ELR (cell line): ENCODE results near the gene RAP1B.
"Not testable (repeated sequence)": the region's sequence is repeated elsewhere in the genome, so short reads cannot be mapped to it uniquely, and the experiment has no call there.

Experiments
- DNase-seq: peaks from one replicate; pipeline ENCODE4 v3.0.0-alpha.2; 2015; ENCODE audit warnings: low read depth

RAP1B gene

GRCh38 chr12:68636268-68636667 lies 25.6 kb downstream of the RAP1B start:
- peak; percentile 47 for DNase-seq

DNA sequence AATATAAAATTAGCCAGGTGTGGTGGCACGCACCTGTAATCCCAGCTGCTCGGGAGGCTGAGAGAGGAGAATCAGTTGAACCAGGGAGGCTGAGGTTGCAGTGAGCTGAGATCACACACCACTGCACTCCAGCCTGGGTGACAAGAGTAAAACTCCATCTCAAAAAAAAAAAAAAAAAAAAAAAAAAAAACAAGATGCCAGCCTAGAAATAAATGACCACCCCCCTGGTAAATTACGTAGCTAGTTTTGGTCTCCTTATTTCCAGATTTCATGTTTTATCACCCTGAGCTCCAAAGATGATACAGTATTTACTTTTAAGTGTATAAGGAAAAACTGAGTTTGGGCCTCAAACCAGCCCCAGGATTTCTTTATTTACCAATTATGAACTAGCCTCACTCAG lies 26.7 kb downstream of the RAP1B start:
- not testable (repeated sequence) for DNase-seq

GRCh38 chr12:68638171-68638570 lies 27.5 kb downstream of the RAP1B start:
- no peak for DNase-seq

- no peak for DNase-seq
Observed at GRCh38 chr12:68638721-68639395, 28.2 kb downstream of the RAP1B start.

- no peak for DNase-seq
Observed at GRCh38 chr12:68639396-68639767, 28.7 kb downstream of the RAP1B start.

DNA sequence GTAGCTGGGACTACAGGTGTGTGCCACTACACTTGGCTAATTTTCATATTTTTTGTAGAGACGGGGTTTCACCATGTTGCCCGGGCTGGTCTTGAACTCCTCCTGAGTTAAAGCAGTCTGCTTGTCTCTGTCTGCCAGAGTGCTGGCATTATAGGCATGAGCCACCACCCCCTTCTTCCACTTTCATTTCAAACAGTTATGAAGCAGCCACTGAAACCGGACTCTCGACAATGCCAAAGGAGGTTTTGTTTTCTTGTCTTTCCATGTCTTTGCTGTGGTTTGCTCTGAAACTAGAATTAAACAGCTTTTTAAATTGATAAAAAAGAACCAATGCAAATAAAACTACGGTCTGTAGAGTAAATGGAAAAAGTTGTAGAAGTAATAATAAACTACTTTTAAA lies 30.4 kb downstream of the RAP1B start:
- DNase-seq, result no peak

DNA sequence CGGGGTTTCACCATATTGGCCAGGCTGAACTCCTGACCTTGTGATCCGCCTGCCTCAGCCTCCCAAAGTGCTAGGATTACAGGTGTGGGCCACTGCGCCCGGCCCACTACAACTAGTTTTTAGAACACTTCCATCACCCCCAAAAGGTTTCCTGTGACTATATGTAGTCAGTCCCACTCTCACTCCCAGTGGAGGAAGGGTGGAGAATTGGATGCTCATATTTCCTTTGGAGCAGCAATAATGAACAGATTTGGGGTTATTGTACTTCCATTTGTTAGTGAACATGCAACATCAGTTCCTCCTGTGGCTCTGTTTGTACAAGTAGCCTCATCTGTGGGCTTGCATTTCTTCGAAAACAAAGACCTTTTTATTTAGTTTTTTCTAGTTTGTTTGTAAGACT lies 35.8 kb downstream of the RAP1B start:
- DNase-seq, result no peak

GRCh38 chr12:68647507-68647906 lies 36.8 kb downstream of the RAP1B start:
- no peak for DNase-seq

- DNase-seq, result no peak
Observed at GRCh38 chr12:68648179-68648578, 37.5 kb downstream of the RAP1B start.

GRCh38 chr12:68665016-68665569 lies 54.4 kb downstream of the RAP1B start:
- peak; percentile 7 for DNase-seq

DNA sequence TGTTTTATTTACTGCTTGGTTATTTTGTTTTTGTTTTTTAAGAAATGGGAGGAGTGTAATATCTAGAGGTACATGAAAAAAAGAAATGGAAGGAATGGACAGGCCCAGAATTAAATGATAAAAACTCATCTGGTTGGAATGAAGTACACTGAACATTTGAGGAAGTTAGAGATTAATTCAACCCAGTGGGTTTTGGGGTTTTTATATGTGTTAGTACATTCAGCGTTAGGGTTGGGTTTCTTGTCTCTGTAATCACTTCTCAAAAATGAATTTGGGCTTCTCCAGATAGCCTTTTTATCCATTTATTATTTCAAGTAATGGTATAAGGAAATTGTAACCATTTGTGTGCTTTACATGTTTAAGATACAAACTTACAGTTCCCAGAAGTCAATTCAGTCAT lies 56.6 kb downstream of the RAP1B start:
- no peak for DNase-seq

- DNase-seq, result no peak
Observed at GRCh38 chr12:68667896-68668295, 57.2 kb downstream of the RAP1B start.

DNA sequence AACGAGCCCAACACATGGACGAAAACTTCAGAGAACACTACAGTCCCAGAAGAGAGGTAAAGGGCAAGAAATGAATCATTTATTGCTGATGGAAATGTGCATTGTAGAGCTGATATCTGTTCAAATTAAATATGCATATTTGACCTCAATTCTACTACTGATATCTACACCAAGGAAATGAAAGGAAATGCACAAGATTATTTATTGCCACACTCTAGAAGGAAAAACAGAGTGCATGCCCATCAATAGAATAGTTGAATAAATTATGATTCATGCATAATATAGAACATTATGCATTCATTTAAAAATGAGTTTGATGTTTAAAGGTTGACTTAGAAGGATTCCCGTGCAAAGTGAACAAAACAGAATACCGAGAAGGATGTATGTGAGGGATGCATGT lies 60.5 kb downstream of the RAP1B start:
- no peak for DNase-seq

DNA sequence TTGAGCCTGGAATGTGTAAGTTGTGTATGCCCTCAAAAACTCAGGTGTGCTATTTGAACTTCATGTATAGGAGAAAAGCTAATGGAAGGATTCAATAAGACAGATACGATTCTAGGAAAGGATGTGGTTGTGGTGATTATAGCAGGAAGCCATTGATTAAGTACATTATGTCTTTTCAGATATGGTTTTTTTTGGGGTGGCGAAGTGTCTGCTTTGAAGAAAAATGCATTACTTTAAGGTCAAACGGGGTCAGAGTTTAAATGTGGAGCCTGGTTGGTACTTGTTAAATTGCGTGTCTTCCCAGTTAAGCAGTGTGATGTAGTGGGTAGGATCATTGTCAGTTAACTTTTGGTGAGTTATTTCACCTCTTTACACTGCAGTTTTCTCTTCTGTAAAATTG lies 63.1 kb downstream of the RAP1B start:
- DNase-seq, result no peak

DNA sequence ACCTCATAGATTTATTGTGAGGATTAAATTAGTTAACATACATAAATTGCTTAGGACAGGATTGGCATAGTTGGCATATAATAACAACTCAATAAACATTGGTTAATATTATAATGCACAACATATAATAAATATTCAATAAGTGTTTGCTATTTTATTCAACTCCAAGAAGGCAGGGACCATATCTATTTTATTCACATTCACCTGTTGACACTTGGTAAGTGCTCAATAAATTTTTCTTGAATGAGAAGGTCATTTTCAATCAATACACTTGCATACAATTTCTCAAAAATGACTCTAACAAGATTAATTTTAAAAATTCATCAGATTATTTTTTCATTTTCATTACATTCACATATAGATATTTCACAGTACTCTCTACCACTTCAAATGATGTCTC lies 63.7 kb downstream of the RAP1B start:
- DNase-seq, result no peak

DNA sequence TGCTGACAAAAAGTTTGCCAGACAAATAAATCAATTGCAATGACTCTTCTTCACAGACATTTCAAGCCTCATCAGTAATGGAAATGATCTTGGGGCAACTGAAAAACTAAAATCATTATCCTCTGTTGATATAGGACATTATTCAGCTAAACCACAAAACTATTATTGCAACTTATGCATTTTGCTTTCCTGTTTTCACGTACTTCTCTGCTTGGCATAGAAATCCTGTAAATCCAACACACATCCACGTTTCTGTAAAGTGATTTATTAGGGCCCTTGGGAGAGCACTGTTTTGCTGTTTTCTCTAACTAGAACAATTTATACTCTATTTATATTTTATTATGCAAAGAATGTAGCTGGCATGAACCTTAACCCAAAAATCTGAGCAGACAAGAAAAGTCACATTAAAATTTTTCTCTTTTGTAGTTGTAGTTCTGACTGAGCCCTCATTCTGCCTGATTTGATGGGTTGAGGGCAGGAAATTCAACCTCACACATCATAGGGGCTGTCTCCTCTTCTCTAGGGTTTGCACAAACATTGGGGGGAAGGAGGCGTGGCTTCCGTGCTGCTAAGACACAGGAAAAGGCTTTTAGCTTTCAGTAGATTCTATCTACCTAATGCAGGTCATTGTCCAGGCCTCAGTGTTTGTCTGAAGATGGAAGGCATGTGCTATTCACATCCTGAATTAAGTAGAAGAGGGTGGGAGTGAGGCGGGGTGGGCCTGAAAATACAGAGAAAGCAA lies 64.6 kb downstream of the RAP1B start:
- no peak for DNase-seq

DNA sequence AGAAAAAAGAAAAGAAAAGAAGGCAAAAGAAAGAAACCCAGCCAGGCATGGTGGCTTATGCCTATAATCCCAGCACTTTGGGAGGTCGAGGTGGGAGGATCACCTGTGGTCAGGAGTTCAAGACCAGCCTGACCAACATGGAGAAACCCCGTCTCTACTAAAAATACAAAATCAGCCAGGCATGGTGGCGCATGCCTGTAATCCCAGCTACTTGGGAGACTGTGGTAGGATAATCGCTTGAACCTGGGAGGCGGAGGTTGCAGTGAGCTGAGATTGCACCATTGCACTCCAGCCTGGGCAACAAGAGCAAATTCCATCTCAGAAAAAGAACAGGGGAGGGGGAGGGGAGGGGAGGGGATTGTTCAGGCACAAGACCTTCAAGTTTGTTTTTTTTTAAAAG lies 66.2 kb downstream of the RAP1B start:
- DNase-seq, result not testable (repeated sequence)

DNA sequence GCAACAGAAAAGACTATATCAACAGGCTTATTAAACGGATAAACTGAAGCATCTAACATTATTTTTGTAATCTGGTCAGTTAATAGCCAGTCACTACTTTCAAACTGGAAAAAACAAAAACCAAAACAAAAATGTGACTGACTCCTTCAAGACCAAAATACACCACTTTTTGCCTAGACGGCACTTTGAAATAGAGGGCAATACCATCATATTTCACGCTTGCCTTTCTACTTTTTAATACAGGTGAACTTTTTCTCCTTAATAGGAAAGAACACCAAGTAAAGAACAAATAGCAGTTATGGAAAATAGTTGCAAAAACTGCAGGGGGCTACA lies 75.5 kb downstream of the RAP1B start:
- no peak for DNase-seq

DNA sequence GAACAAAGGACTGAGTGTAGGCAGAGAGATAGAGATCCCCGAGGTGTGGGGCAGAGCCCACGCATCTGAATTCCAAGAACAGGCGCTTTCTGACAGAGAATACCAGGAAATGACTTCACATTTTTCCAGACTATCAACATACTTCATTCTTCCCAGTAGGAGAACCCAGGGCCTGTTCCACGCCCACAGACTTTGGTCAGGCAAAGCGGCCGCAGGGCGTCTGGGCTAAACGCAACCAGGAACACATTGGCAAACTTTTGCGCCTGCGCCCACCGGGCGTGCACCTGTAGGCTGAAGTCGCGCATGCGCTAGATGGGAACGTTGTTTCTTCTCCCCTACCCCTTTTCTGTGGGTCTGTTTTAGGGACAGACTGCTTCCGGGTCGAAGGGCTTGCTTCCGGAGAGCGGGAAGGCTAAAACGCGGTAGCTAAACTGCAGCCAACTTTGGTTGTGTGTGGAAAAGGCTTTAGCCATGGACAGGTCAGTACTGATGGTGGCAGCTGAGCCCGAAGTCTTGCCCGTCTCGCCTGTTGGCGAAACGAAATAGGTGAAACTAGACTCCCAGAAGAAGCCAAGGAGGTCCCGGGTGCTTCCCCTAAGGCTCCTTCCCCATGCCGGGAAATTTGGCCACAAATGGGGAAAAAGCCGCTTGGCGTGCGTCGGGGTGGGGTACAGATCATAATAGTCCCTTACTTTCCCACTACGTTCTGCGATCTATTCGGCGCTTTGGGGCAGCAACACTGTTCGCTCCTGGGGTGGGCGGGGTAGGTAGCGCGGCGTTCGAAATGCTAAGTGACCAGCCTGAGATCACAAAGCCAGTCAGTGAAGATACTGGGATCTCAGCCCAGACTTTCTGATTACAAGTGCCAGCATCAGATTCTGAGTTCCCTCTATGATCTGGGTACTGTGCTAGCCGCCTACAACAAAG lies 76.2 kb downstream of the RAP1B start, which contains the start of gene NUP107:
NUP107 (plus strand) TSS at position 384 of the 927 bp plus-strand sequence; CDS start at position 472, 88 bp downstream.
- peak; percentile 99 for DNase-seq

- DNase-seq, result no peak
Observed at GRCh38 chr12:68695454-68695853, 84.8 kb downstream of the RAP1B start.

DNA sequence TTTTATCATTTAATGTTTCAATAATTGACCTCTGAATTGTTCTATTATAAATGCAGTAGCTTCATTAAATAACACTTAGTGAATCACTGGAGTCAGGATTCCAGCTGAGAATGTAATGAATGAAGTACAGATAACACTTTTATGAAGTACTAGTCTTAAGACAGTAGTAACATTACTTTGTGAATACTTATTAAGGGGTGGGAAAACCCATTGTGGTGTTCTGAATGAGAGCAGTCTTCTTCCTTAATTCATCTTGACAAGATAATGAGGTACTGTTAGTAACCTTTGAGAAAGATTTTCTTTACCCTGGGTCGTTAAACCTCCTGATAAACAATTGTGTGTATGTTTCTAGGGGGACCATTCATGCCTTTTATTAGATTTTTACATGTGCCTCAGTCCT lies 88.8 kb downstream of the RAP1B start:
- DNase-seq, result no peak
